PC-3 (cell line): ENCODE results near the gene PLOD2. TPM values are rescaled to one million over a fixed set of nuclear protein-coding genes. Genes with fewer than 3 reads are reported as not detected.
A peak's percentile ranks its signal among the peaks of the same experiment; 100 is the strongest.

Source experiments
- ATAC-seq: fragments of 200-7000 bp; cut with Tn5 transposase; 2 replicates; pipeline ENCODE4 v1.9.1; 2020; ENCODE audit warnings: mild to moderate bottlenecking, moderate library complexity
- BruUV-seq: library from RNA; stranded (reverse); fragments of 400-500 nt; replicated peaks from 2 replicates; lab custom pipeline; 2021; lab: Mats Ljungman, UMichigan
- CTCF ChIA-PET: fragments of 300-600 bp; sonication (Branson Sonifier 250); formaldehyde crosslinking; loops from one replicate; lab custom pipeline; 2022; ENCODE audit warnings: antibody characterized with exemption; lab: Charles Lee
- POLR2A ChIA-PET: fragments of 300-600 bp; sonication (Branson Sonifier 250); formaldehyde crosslinking; loops from one replicate; lab custom pipeline; 2022; ENCODE audit warnings: antibody characterized with exemption; ENCODE audit not compliant: unreplicated experiment; lab: Charles Lee
- DNase-seq: peaks from one replicate; pipeline ENCODE4 v3.0.0-alpha.2; 2015
- H2AFZ ChIP-seq: fragments of 300-600 bp; sonication (generic); 2 replicates; pipeline ENCODE4 v1.6.0; 2016; ENCODE audit warnings: antibody characterized with exemption, low read length
- H3F3A ChIP-seq: fragments of 300-600 bp; sonication (generic); one replicate; pipeline ENCODE4 v1.6.0; 2017; ENCODE audit warnings: antibody characterized with exemption, low read length, control low read depth, mild to moderate bottlenecking; ENCODE audit not compliant: unreplicated experiment
- H3K27ac ChIP-seq: fragments of 300-600 bp; sonication (generic); 2 replicates; pipeline ENCODE4 v1.5.1; 2016; ENCODE audit warnings: mild to moderate bottlenecking, low read length
- H3K27me3 ChIP-seq: fragments of 300-600 bp; sonication (generic); 2 replicates; pipeline ENCODE4 v1.6.1; 2016; ENCODE audit warnings: low read length, mixed read lengths
- H3K36me3 ChIP-seq: fragments of 300-600 bp; sonication (generic); 2 replicates; pipeline ENCODE4 v1.6.1; 2016; ENCODE audit warnings: low read depth, mixed run types, low read length, mixed read lengths
- H3K4me1 ChIP-seq: fragments of 300-600 bp; sonication (generic); 2 replicates; pipeline ENCODE4 v1.5.1; 2016; ENCODE audit warnings: low read length; ENCODE audit not compliant: insufficient read depth
- H3K4me2 ChIP-seq: fragments of 300-600 bp; sonication (generic); 2 replicates; pipeline ENCODE4 v1.6.0; 2016; ENCODE audit warnings: low read length
- H3K4me3 ChIP-seq: fragments of 300-600 bp; sonication (generic); 2 replicates; pipeline ENCODE4 v1.5.1; 2016; ENCODE audit warnings: mild to moderate bottlenecking, low read length, mixed read lengths
- H3K79me2 ChIP-seq: fragments of 300-600 bp; sonication (generic); 2 replicates; pipeline ENCODE4 v1.6.1; 2017; ENCODE audit warnings: low read length, mixed read lengths
- H3K9ac ChIP-seq: fragments of 300-600 bp; sonication (generic); 2 replicates; pipeline ENCODE4 v1.6.0; 2016; ENCODE audit warnings: mild to moderate bottlenecking, low read length
- H3K9me2 ChIP-seq: fragments of 300-600 bp; sonication (generic); replicated peaks from 2 replicates; pipeline ENCODE4 v1.6.1; 2016; ENCODE audit warnings: mixed run types, low read length, mixed read lengths
- H3K9me3 ChIP-seq: fragments of 300-600 bp; sonication (generic); 2 replicates; pipeline ENCODE4 v1.6.1; 2016; ENCODE audit warnings: low read length, mixed read lengths
- H4K20me1 ChIP-seq: fragments of 300-600 bp; sonication (generic); 2 replicates; pipeline ENCODE4 v1.6.1; 2016; ENCODE audit warnings: low read length, mixed read lengths
- CTCF ChIP-seq: fragments of 300-600 bp; sonication (generic); conservative IDR thresholded peaks from 2 replicates; pipeline ENCODE4 v1.5.1; 2017; ENCODE audit warnings: antibody characterized with exemption, low read depth, mild to moderate bottlenecking, low read length
- EZH2 ChIP-seq: fragments of 300-600 bp; sonication (generic); IDR thresholded peaks from one replicate; pipeline ENCODE4 v1.6.1; 2017; ENCODE audit warnings: antibody characterized with exemption, mild to moderate bottlenecking, low read length; ENCODE audit not compliant: unreplicated experiment
- EZH2phosphoT487 ChIP-seq: fragments of 300-600 bp; sonication (generic); IDR thresholded peaks from 2 replicates; pipeline ENCODE4 v1.6.1; 2018; ENCODE audit warnings: mild to moderate bottlenecking, antibody characterized with exemption, low read length, borderline replicate concordance
- intact Hi-C: fragments of 100-400 bp; cut with micrococcal nuclease; formaldehyde crosslinking; loops from 2 replicates; pipeline ENCODE4 v1.9.0; 2023
- total RNA-seq: library from RNA; depleted of rRNA; stranded (reverse); fragments of >200 nt; gene quantifications from 2 replicates; pipeline ENCODE4 v1.2.3, GENCODE V29; 2014

The PLOD2 gene
- total RNA-seq, 1 experiment from 2014 or later: 76.1 TPM

GRCh38 chr3:146035366-146035765 is 125.6 kb downstream of the PLOD2 start:
- H3K36me3 ChIP-seq: no peaks in the 10 kb centered on the region
- H3K27ac ChIP-seq: no peak overlapping the region
- ChIA-PET CTCF (no interaction called here), POLR2A (no interaction called here)
- no peak overlapping the region for H3K9ac ChIP-seq
- H3K4me2 ChIP-seq: no peak overlapping the region
- H4K20me1 ChIP-seq: no peaks in the 10 kb centered on the region
- BruUV-seq: no TSS peak
- no peak for ATAC-seq
- intact Hi-C loops: no loop called here
- H3K9me2 ChIP-seq: no peaks in the 10 kb centered on the region
- no peaks in the 10 kb centered on the region for H3K9me3 ChIP-seq
- H3F3A ChIP-seq: no peaks in the 10 kb centered on the region
- DNase-seq: no peak
- H3K4me3 ChIP-seq: no peak overlapping the region
- no peaks in the 10 kb centered on the region for H3K79me2 ChIP-seq
- TF ChIP-seq EZH2 (no peak), EZH2phosphoT487 (no peak), CTCF (no peak)
- no peaks in the 10 kb centered on the region for H3K27me3 ChIP-seq
- no peaks in the 10 kb centered on the region for H3K4me1 ChIP-seq
- no peak overlapping the region for H2AFZ ChIP-seq

GRCh38 chr3:146033950-146034349 is 127.0 kb downstream of the PLOD2 start:
- Histone ChIP-seq H3K9me2 (no peaks in the 10 kb centered on the region), H3K9me3 (no peaks in the 10 kb centered on the region), H3F3A (no peaks in the 10 kb centered on the region), H3K4me1 (no peaks in the 10 kb centered on the region), H3K36me3 (no peaks in the 10 kb centered on the region), H3K79me2 (no peaks in the 10 kb centered on the region), H3K9ac (no peak overlapping the region), H3K27ac (no peak overlapping the region), H2AFZ (no peak overlapping the region), H3K27me3 (no peaks in the 10 kb centered on the region), H3K4me3 (no peak overlapping the region), H4K20me1 (no peaks in the 10 kb centered on the region), H3K4me2 (no peak overlapping the region)
- ATAC-seq: no peak
- TF ChIP-seq CTCF (no peak), EZH2phosphoT487 (no peak), EZH2 (no peak)
- CTCF ChIA-PET: interaction anchor here (0.7 kb wide), 1 partner anchor 15 kb away, joined by 3 read pairs; no protein-coding TSS in a partner anchor
- intact Hi-C loops: no loop called here
- POLR2A ChIA-PET: no interaction called here
- DNase-seq: no peak
- no TSS peak for BruUV-seq

GRCh38 chr3:146026547-146026946 is 134.4 kb downstream of the PLOD2 start:
- CTCF ChIA-PET: interaction anchor here (0.6 to 1.2 kb wide), 2 partner anchors 250 to 424 kb away, joined by 3 to 5 read pairs; no protein-coding TSS in a partner anchor

More at GRCh38 chr3:146026547-146026946, 134.4 kb downstream of the PLOD2 start:
- Histone ChIP-seq H2AFZ (no peak overlapping the region), H3K4me3 (no peak overlapping the region), H3K9me3 (no peaks in the 10 kb centered on the region), H3K4me1 (no peaks in the 10 kb centered on the region), H4K20me1 (no peaks in the 10 kb centered on the region), H3K36me3 (no peaks in the 10 kb centered on the region), H3K27ac (no peak overlapping the region), H3K27me3 (no peaks in the 10 kb centered on the region), H3K4me2 (no peak overlapping the region), H3F3A (no peaks in the 10 kb centered on the region), H3K79me2 (no peaks in the 10 kb centered on the region), H3K9me2 (no peaks in the 10 kb centered on the region), H3K9ac (no peak overlapping the region)
- DNase-seq (peak; percentile 26), ATAC-seq (no peak)
- BruUV-seq: no TSS peak
- TF ChIP-seq CTCF (peak; percentile 40; the same call in 1 of the 2 replicates), EZH2 (no peak)
- intact Hi-C loops: loop anchor here (10.0 kb wide), 1 partner anchor 762 kb away; no protein-coding TSS in a partner anchor
- POLR2A ChIA-PET: interaction anchor here (0.6 kb wide), 1 partner anchor 250 kb away, joined by 6 read pairs; no protein-coding TSS in a partner anchor
